Mesendoderm (in vitro differentiated cells): ENCODE measurements around the gene ZNF175.

ENCODE experiments used
- DNase-seq: peaks from one replicate; pipeline ENCODE4 v3.0.0; 2013
- H2AK5ac ChIP-seq: 2 replicates; pipeline ENCODE4 v1.6.1; 2013; ENCODE audit warnings: low read length, inconsistent platforms
- H2BK120ac ChIP-seq: 2 replicates; pipeline ENCODE4 v1.6.1; 2013; ENCODE audit warnings: low read depth, mild to moderate bottlenecking, low read length, moderate library complexity, mixed read lengths
- H2BK15ac ChIP-seq: replicated peaks from 2 replicates; pipeline ENCODE4 v1.6.1; 2013; ENCODE audit warnings: low read depth, mild to moderate bottlenecking, moderate library complexity
- H2BK5ac ChIP-seq: 2 replicates; pipeline ENCODE4 v1.6.1; 2013; ENCODE audit warnings: low read length, inconsistent platforms
- H3K18ac ChIP-seq: 2 replicates; pipeline ENCODE4 v1.6.1; 2013; ENCODE audit warnings: mild to moderate bottlenecking, low read length, mixed read lengths
- H3K23ac ChIP-seq: one replicate; pipeline ENCODE4 v1.6.1; 2013; ENCODE audit warnings: low read length
- H3K27ac ChIP-seq: 2 replicates; pipeline ENCODE4 v1.5.1; 2013; ENCODE audit warnings: low read depth, mild to moderate bottlenecking, inconsistent platforms, low read length, moderate library complexity
- H3K27me3 ChIP-seq: 2 replicates; pipeline ENCODE4 v1.6.1; 2013; ENCODE audit warnings: low read length, control low read depth, mild to moderate bottlenecking, inconsistent platforms; ENCODE audit not compliant: insufficient read depth, poor library complexity
- H3K36me3 ChIP-seq: 2 replicates; pipeline ENCODE4 v1.6.1; 2013; ENCODE audit warnings: low read length, inconsistent platforms; ENCODE audit not compliant: control insufficient read depth, insufficient read depth
- H3K4ac ChIP-seq: one replicate; pipeline ENCODE4 v1.6.1; 2013; ENCODE audit warnings: low read depth, mild to moderate bottlenecking, low read length, moderate library complexity
- H3K4me1 ChIP-seq: 2 replicates; pipeline ENCODE4 v1.6.1; 2013; ENCODE audit warnings: low read depth, low read length, inconsistent platforms; ENCODE audit not compliant: control insufficient read depth
- H3K4me2 ChIP-seq: 2 replicates; pipeline ENCODE4 v1.6.1; 2013; ENCODE audit warnings: low read length
- H3K4me3 ChIP-seq: 2 replicates; pipeline ENCODE4 v1.5.1; 2013; ENCODE audit warnings: mild to moderate bottlenecking, low read length
- H3K56ac ChIP-seq: one replicate; pipeline ENCODE4 v1.6.1; 2013; ENCODE audit warnings: low read length
- H3K79me1 ChIP-seq: 2 replicates; pipeline ENCODE4 v1.6.1; 2013; ENCODE audit warnings: low read length, inconsistent platforms
- H3K79me2 ChIP-seq: 2 replicates; pipeline ENCODE4 v1.6.1; 2013; ENCODE audit warnings: mild to moderate bottlenecking, low read length; ENCODE audit not compliant: control insufficient read depth, insufficient read depth
- H3K9ac ChIP-seq: 2 replicates; pipeline ENCODE4 v1.6.1; 2013; ENCODE audit warnings: low read length, inconsistent platforms
- H4K5ac ChIP-seq: one replicate; pipeline ENCODE4 v1.6.1; 2013; ENCODE audit warnings: low read length
- H4K8ac ChIP-seq: one replicate; pipeline ENCODE4 v1.6.1; 2013; ENCODE audit warnings: low read depth, mild to moderate bottlenecking, control low read depth, low read length, moderate library complexity
- WGBS: extraction: QIAGEN DNeasy Blood & Tissue Kit; methylation state at CpG from one replicate; pipeline ENCODE4 v1.1.7; 2013; ENCODE audit warnings: low lambda C conversion rate, missing lambda C conversion rate; ENCODE audit not compliant: insufficient coverage; ENCODE audit errors: extremely low coverage; 5-methylcytosine and 5-hydroxymethylcytosine counted together

The ZNF175 gene

DNA sequence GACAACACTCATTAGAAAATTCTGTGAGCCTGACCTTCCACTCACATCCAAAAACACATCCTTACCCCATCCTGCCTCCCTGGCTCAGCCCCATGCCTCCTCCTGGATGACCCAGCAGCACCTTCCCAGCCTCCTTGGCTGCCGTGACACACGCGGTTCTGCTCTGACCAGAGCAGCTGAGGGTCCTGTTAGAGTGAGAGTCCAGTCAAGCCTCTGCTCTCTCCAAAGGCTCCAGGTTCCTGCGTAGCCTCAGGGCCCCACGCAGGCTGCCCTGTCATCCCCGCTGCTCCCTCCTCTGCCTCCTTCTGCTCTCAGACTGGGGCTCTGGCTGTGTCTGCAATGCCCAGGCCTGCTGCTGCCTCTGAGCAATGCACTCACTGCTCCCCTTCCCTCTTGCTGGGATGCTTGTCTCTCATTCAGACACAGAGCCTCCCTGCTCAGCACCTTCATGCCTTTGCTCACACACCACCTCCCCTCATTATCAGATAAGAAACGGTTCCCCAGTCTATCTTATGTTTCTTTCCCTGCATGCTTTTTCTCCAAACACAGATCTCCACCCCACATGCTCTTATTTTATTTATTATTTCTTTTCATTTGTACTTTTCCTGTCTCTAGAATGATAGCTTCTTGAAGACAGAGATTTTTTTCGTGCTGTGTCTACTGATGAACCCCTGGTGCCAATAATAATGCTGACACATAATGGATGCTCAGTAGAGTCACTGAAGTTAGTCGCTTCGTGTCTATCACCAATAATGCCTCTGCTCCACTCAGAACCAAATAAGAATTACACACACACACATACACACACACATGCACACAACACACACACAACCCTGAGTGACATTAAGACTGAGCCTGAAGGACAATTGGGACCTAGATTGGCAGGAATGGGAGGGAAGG lies 29.4 kb upstream of the ZNF175 start:
- Histone ChIP-seq H2AK5ac (no peak overlapping the region), H3K4me1 (no peaks in the 10 kb centered on the region), H4K8ac (no peak overlapping the region), H3K27me3 (no peaks in the 10 kb centered on the region), H2BK120ac (no peak overlapping the region), H2BK5ac (no peak overlapping the region), H3K4me2 (no peak overlapping the region), H3K79me2 (no peaks in the 10 kb centered on the region), H3K56ac (no peak overlapping the region), H3K36me3 (no peaks in the 10 kb centered on the region), H3K18ac (no peak overlapping the region), H2BK15ac (no peak overlapping the region), H3K23ac (no peak overlapping the region), H3K27ac (no peak overlapping the region), H3K4ac (no peak overlapping the region), H3K4me3 (no peak overlapping the region), H3K79me1 (no peaks in the 10 kb centered on the region), H4K5ac (no peak overlapping the region), H3K9ac (no peak overlapping the region)
- DNase-seq: no peak
- no CpG with 5 or more reads among the region's 10 CpGs for WGBS

DNA sequence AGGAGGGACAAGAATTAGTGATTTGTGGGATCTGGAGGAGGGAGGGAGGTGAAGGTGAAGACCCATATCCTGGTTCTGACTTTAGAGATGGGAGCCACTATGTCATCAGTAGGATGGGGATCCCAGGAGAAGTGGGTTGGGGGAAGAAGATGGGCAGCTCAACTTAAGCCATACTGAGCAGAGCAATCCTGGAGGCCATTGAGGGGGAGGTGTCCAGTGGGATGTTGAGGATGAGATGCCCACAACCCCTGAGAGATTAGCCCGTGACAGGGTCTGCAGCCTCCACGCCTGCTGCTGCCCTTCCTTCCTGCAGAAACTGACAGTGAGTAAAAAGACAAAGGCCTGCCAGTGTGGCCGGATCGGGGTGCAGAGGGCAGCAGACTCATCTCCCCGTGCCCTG lies 28.4 kb upstream of the ZNF175 start:
- WGBS: no CpG with 5 or more reads among the region's 5 CpGs
- H2AK5ac ChIP-seq: no peak overlapping the region
- H3K27ac ChIP-seq: no peak overlapping the region
- no peak overlapping the region for H3K18ac ChIP-seq
- H3K79me2 ChIP-seq: no peaks in the 10 kb centered on the region
- H3K27me3 ChIP-seq: no peaks in the 10 kb centered on the region
- no peak overlapping the region for H4K8ac ChIP-seq
- H2BK15ac ChIP-seq: no peak overlapping the region
- H3K4ac ChIP-seq: no peak overlapping the region
- no peak overlapping the region for H3K4me2 ChIP-seq
- H3K56ac ChIP-seq: no peak overlapping the region
- no peak overlapping the region for H2BK120ac ChIP-seq
- no peak overlapping the region for H3K23ac ChIP-seq
- H3K4me3 ChIP-seq: no peak overlapping the region
- H3K4me1 ChIP-seq: no peaks in the 10 kb centered on the region
- H3K79me1 ChIP-seq: no peaks in the 10 kb centered on the region
- no peak overlapping the region for H3K9ac ChIP-seq
- no peak overlapping the region for H2BK5ac ChIP-seq
- H4K5ac ChIP-seq: no peak overlapping the region
- no peaks in the 10 kb centered on the region for H3K36me3 ChIP-seq
- DNase-seq: no peak

- Histone ChIP-seq H3K9ac (no peak overlapping the region), H3K79me1 (no peaks in the 10 kb centered on the region), H3K27me3 (no peaks in the 10 kb centered on the region), H3K23ac (no peak overlapping the region), H2BK120ac (no peak overlapping the region), H3K4me3 (no peak overlapping the region), H4K8ac (no peak overlapping the region), H3K4ac (no peak overlapping the region), H2BK5ac (no peak overlapping the region), H3K4me1 (no peaks in the 10 kb centered on the region), H3K79me2 (no peaks in the 10 kb centered on the region), H3K36me3 (no peaks in the 10 kb centered on the region), H3K56ac (no peak overlapping the region), H3K4me2 (no peak overlapping the region), H2AK5ac (no peak overlapping the region), H4K5ac (no peak overlapping the region), H2BK15ac (no peak overlapping the region), H3K18ac (no peak overlapping the region), H3K27ac (no peak overlapping the region)
- WGBS: no CpG with 5 or more reads among the region's 6 CpGs
- DNase-seq: no peak
Measured at GRCh38 chr19:51544038-51544437, 27.0 kb upstream of the ZNF175 start.

DNA sequence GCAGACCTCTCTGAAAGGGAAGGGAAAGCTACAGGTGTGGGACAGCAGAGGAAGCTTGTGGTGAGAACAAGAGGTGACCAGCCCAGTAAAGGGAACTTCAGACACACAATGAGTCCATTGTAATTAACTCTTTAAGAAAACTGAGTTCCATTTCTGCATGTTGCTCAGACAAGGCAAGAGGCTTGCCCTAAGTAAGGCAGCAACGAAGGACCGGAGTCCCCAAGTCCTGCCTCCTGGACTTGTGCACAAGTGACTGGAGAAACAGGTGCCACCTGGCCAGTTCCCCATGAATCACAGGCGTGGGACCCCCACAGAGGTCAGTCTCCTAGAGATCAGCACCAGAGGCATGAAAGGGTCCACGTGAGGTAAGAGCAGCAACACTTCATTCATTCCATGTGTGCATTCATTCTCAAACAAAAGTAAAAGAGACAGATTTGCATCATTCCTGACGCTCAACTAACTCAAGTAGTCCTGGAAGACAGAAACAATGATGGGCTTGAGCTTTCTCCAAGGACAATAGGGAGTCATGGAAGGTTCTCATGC lies 24.9 kb upstream of the ZNF175 start:
- Histone ChIP-seq H3K27ac (no peak overlapping the region), H3K4me2 (no peak overlapping the region), H3K4ac (no peak overlapping the region), H2BK5ac (no peak overlapping the region), H3K36me3 (no peaks in the 10 kb centered on the region), H3K27me3 (no peaks in the 10 kb centered on the region), H3K23ac (no peak overlapping the region), H2BK120ac (no peak overlapping the region), H3K56ac (no peak overlapping the region), H2BK15ac (no peak overlapping the region), H3K79me2 (no peaks in the 10 kb centered on the region), H3K79me1 (no peaks in the 10 kb centered on the region), H3K9ac (no peak overlapping the region), H3K18ac (no peak overlapping the region), H4K5ac (no peak overlapping the region), H3K4me3 (no peak overlapping the region), H2AK5ac (no peak overlapping the region), H4K8ac (no peak overlapping the region), H3K4me1 (no peaks in the 10 kb centered on the region)
- WGBS: no CpG with 5 or more reads among the region's 5 CpGs
- DNase-seq: no peak

DNA sequence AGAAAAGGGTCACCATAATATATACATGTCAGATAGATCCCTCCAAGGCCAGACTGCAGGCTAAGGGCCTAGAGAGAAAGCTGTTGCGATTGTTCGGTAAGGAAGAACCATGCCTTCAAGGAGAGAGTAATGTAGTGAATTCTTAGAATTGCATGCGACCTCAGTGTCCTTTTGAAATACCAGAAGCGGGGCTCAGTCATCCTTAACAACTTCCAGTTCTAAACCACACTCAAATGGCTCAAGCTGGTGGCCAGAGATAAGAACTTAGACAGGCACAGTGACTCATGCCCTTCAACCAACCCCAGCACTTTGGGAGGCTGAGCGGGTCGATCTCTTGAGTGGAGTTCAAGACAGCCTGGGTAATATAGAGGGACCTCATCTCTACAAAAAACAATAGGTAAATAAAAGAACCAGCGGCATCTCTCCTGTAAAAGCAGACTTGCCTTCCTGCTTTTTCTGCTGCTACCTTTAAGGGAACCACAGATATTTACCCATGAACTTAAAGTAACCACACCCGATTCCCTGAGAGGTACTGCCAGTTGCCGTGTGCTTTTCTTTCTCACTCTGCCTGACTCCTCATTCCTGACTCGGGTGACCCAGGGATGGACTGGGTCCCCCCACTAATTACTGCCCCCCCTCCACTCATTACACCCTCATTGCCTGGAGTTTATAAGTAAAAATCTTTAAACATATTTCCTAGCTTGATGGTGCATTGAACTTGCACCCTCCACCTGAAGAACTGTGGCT lies 24.3 kb upstream of the ZNF175 start:
- WGBS: no CpG with 5 or more reads among the region's 10 CpGs
- H3K27ac ChIP-seq: no peak overlapping the region

More for the DNA sequence above, 24.3 kb upstream of the ZNF175 start:
- no peak for DNase-seq
- Histone ChIP-seq H2BK120ac (no peak overlapping the region), H3K27me3 (no peaks in the 10 kb centered on the region), H3K79me1 (no peaks in the 10 kb centered on the region), H3K4me3 (no peak overlapping the region), H4K8ac (no peak overlapping the region), H4K5ac (no peak overlapping the region), H3K56ac (no peak overlapping the region), H3K23ac (no peak overlapping the region), H2AK5ac (no peak overlapping the region), H3K4me2 (no peak overlapping the region), H3K9ac (no peak overlapping the region), H3K4me1 (no peaks in the 10 kb centered on the region), H3K18ac (no peak overlapping the region), H3K4ac (no peak overlapping the region), H2BK5ac (no peak overlapping the region), H2BK15ac (no peak overlapping the region), H3K79me2 (no peaks in the 10 kb centered on the region), H3K36me3 (no peaks in the 10 kb centered on the region)
